GM12878 (cell line): Measurements from ENCODE around the gene TNFAIP8L2. TPM values are rescaled to one million over a fixed set of nuclear protein-coding genes. Genes with fewer than 3 reads are reported as not detected.
A peak's percentile ranks its signal among the peaks of the same experiment; 100 is the strongest.

Experiments used
- ATAC-seq: fragments of 200-7000 bp; cut with Tn5 transposase; 3 replicates; pipeline ENCODE4 v1.9.1; 2020; ENCODE audit warnings: mild to moderate bottlenecking, moderate library complexity
- BruUV-seq: library from RNA; stranded (reverse); fragments of 400-500 nt; replicated peaks from 2 replicates; lab custom pipeline; 2021; lab: Mats Ljungman, UMichigan
- CTCF ChIA-PET: fragments of 300-600 bp; sonication (Branson Sonifier 250); formaldehyde crosslinking; extraction: SDS; loops from one replicate; lab custom pipeline; 2021; ENCODE audit warnings: inconsistent platforms; lab: Yijun Ruan, JAX
- POLR2A ChIA-PET: fragments of 350-600 bp; formaldehyde crosslinking; extraction: SDS; loops from one replicate; lab custom pipeline; 2021; ENCODE audit warnings: inconsistent platforms; lab: Charles Lee
- RAD21 ChIA-PET: fragments of 300-600 bp; sonication (Branson Sonifier 250); formaldehyde crosslinking; loops from one replicate; lab custom pipeline; 2023; ENCODE audit warnings: antibody characterized with exemption; ENCODE audit not compliant: unreplicated experiment; lab: Charles Lee
- SMC1A ChIA-PET: fragments of 300-600 bp; sonication (Branson Sonifier 250); formaldehyde crosslinking; loops from one replicate; lab custom pipeline; 2023; ENCODE audit not compliant: unreplicated experiment, uncharacterized antibody; lab: Charles Lee
- DNase-seq: peaks from one replicate; pipeline ENCODE4 v3.0.0-alpha.2; 2011; ENCODE audit warnings: low read depth, low spot score
- FAIRE-seq: peaks from 3 replicates; lab custom pipeline; 2011; peaks lifted over from hg19 to GRCh38; lab: Jason Lieb, UNC
- H2AFZ ChIP-seq: 2 replicates; pipeline ENCODE4 v1.6.0; 2011; ENCODE audit warnings: low read depth, low read length, control low read depth; ENCODE audit not compliant: control insufficient read depth
- H3K27ac ChIP-seq: 2 replicates; pipeline ENCODE4 v1.5.1; 2011; ENCODE audit warnings: control low read depth; ENCODE audit not compliant: control insufficient read depth, insufficient read depth
- H3K27me3 ChIP-seq, 2 experiments: replicated peaks in 1 of 2; 2 replicates each; pipeline versions ENCODE4 v1.6.0 to v1.6.1; 2011; ENCODE audit warnings: low read length in 1 of 2; ENCODE audit not compliant: control insufficient read depth in 2 of 2, insufficient read depth in 2 of 2
- H3K36me3 ChIP-seq, 2 experiments: 2 replicates each; pipeline ENCODE4 v1.5.1; 2011; ENCODE audit warnings: low read length in 1 of 2; ENCODE audit not compliant: control insufficient read depth in 2 of 2, insufficient read depth in 2 of 2
- H3K4me1 ChIP-seq: 2 replicates; pipeline ENCODE4 v1.6.1; 2011; ENCODE audit warnings: mild to moderate bottlenecking, low read length, moderate library complexity, mixed read lengths; ENCODE audit not compliant: control insufficient read depth, insufficient read depth
- H3K4me2 ChIP-seq: 2 replicates; pipeline ENCODE4 v1.6.0; 2011; ENCODE audit warnings: control low read depth; ENCODE audit not compliant: control insufficient read depth, insufficient read depth
- H3K4me3 ChIP-seq: fragments of 200-600 bp; sonication (generic); 2 replicates; pipeline ENCODE4 v1.5.1; 2016
- H3K79me2 ChIP-seq: 2 replicates; pipeline ENCODE4 v1.6.0; 2011; ENCODE audit warnings: low read length; ENCODE audit not compliant: control insufficient read depth, insufficient read depth
- H3K9ac ChIP-seq: 2 replicates; pipeline ENCODE4 v1.8.0; 2011; ENCODE audit warnings: low read length, control low read depth, mixed read lengths; ENCODE audit not compliant: control insufficient read depth, insufficient read depth
- H3K9me3 ChIP-seq: replicated peaks from 3 replicates; pipeline ENCODE4 v1.5.1; 2011; ENCODE audit warnings: mild to moderate bottlenecking, low read length; ENCODE audit not compliant: control insufficient read depth, insufficient read depth
- H4K20me1 ChIP-seq: 2 replicates; pipeline ENCODE4 v1.6.0; 2011; ENCODE audit not compliant: control insufficient read depth, insufficient read depth
- CTCF ChIP-seq, 3 experiments: IDR thresholded peaks in 2 of 3; conservative IDR thresholded peaks in 1 of 3; 2 replicates each; pipeline ENCODE4 v1.5.1; 2011; ENCODE audit warnings: low read depth in 3 of 3, low read length in 3 of 3, mild to moderate bottlenecking in 3 of 3, control low read depth in 2 of 3, moderate library complexity in 2 of 3, inconsistent platforms in 1 of 3, mixed read lengths in 1 of 3; ENCODE audit not compliant: control insufficient read depth in 2 of 3, insufficient read depth in 1 of 3; ENCODE audit errors: extremely low read depth in 1 of 3
- E2F8 ChIP-seq: fragments of 450-650 bp; IDR thresholded peaks from 2 replicates; pipeline ENCODE4 v1.6.1; 2018; ENCODE audit warnings: mild to moderate bottlenecking, low read depth, moderate library complexity; ENCODE audit not compliant: partially characterized antibody
- EP300 ChIP-seq, 2 experiments: fragments of 150-350 bp in 1 of 2; IDR thresholded peaks; 2 replicates each; pipeline ENCODE4 v1.6.1; 2011 to 2012; ENCODE audit warnings: low read depth in 2 of 2, low read length in 2 of 2, borderline replicate concordance in 1 of 2, improper control_type of control experiment in 1 of 2, inconsistent platforms in 1 of 2; ENCODE audit not compliant: control insufficient read depth in 1 of 2
- NFYB ChIP-seq: IDR thresholded peaks from 2 replicates; pipeline ENCODE4 v1.6.1; 2011; ENCODE audit warnings: low read depth, mild to moderate bottlenecking, low read length, improper control_type of control experiment, moderate library complexity; ENCODE audit not compliant: insufficient read depth
- PAX8 ChIP-seq: fragments of 450-650 bp; IDR thresholded peaks from 2 replicates; pipeline ENCODE4 v1.6.1; 2017; ENCODE audit warnings: mild to moderate bottlenecking, moderate library complexity
- RUNX3 ChIP-seq: IDR thresholded peaks from 2 replicates; pipeline ENCODE4 v1.6.1; 2012; ENCODE audit warnings: low read length, inconsistent platforms
- SMAD1 ChIP-seq: fragments of 450-650 bp; IDR thresholded peaks from 2 replicates; pipeline ENCODE4 v1.6.1; 2018; ENCODE audit warnings: mild to moderate bottlenecking, low read depth; ENCODE audit not compliant: partially characterized antibody
- ZBTB33 ChIP-seq: fragments of 450-650 bp; IDR thresholded peaks from 2 replicates; pipeline ENCODE4 v1.6.1; 2017; ENCODE audit warnings: mild to moderate bottlenecking
- WGBS: methylation state at CpG from one replicate; pipeline ENCODE4 v1.1.6; 2016; ENCODE audit warnings: low lambda C conversion rate; ENCODE audit not compliant: insufficient replicate concordance, insufficient coverage; ENCODE audit errors: missing lambda C conversion rate; 5-methylcytosine and 5-hydroxymethylcytosine counted together
- in situ Hi-C: fragments of 300-500 bp; cut with MboI; formaldehyde crosslinking; loops from 9 replicates; pipeline ENCODE4 v1.14.3; 2018; ENCODE audit warnings: mixed read lengths
- intact Hi-C: fragments of 100-400 bp; cut with micrococcal nuclease; formaldehyde crosslinking; loops from one replicate; pipeline ENCODE4 v1.14.2; 2022; ENCODE audit not compliant: unreplicated experiment
- polyA plus RNA-seq, 11 experiments: library from polyadenylated mRNA; depleted of rRNA in 4 of 11; unstranded in 6 of 11; stranded (reverse) in 5 of 11; fragments of >200 nt; fragmentation: Nextera tagmentation in 4 of 11; fragmentation: Illumina TruSeq in 1 of 11; extraction: Ambion mirVana in 4 of 11; extraction: Trizol in 1 of 11; gene quantifications; 1 replicate in 1 of 11; 2 replicates in 10 of 11; pipeline versions ENCODE4 v1.2.1 to v1.2.3, GENCODE V29; 2011 to 2016; ENCODE audit warnings: inconsistent platforms in 2 of 11, missing spikeins in 2 of 11, low read depth in 1 of 11
- total RNA-seq, 4 experiments: library from RNA; depleted of rRNA in 3 of 4; stranded (reverse); fragments of >200 nt in 3 of 4; fragmentation: Illumina TruSeq in 1 of 4; extraction: Trizol in 1 of 4; gene quantifications; 2 replicates each; pipeline versions ENCODE4 v1.2.1 to v1.2.3, GENCODE V29; 2013 to 2021

TNFAIP8L2 gene
- total and polyA plus RNA-seq, 10 of the 15 experiments (the other 5 are each of a cell fraction or from before 2014, with no cell fraction given): 5.4 to 26.3 (median 14.2) TPM

- TF ChIP-seq NFYB: no peak
- TF ChIP-seq PAX8: no peak
Observed at GRCh38 chr1:151158326-151158725, 1.9 kb downstream of the TNFAIP8L2 start (continued).

- DNase-seq (no peak), FAIRE-seq (no peak), ATAC-seq (no peak)
- WGBS: 97% methylated on average over 22 of the region's 22 CpGs
- in situ Hi-C loops (loop anchor here (5.0 kb wide), 2 partner anchors 62 to 136 kb away; no protein-coding TSS in a partner anchor), intact Hi-C loops (no loop called here)
- ChIA-PET RAD21 (interaction anchor here (0.9 to 8.7 kb wide), 6 partner anchors 9 to 134 kb away, joined by 3 to 198 read pairs (median 11); partner anchors contain the start of gene VPS72), SMC1A (interaction anchor here (0.6 to 11.1 kb wide), 4 partner anchors 9 to 132 kb away, joined by 3 to 282 read pairs (median 4); no protein-coding TSS in a partner anchor), CTCF (interaction anchor here (1.0 to 8.4 kb wide), 5 partner anchors 28 to 135 kb away, joined by 3 to 353 read pairs (median 6); partner anchors contain the start of gene MLLT11), POLR2A (interaction anchor here (0.7 to 1.0 kb wide), 2 partner anchors 31 to 306 kb away, joined by 3 to 5 read pairs; partner anchors contain the start of gene VPS72)
- Histone ChIP-seq H3K4me3 (no peak overlapping the region), H2AFZ (no peak overlapping the region), H3K27ac (peak overlapping the region; percentile 81), H4K20me1 (no peaks in the 10 kb centered on the region), H3K36me3 (peaks cover 5 to 6% of the 10 kb centered on the region in 2 experiments), H3K4me1 (peaks cover 30% of the 10 kb centered on the region), H3K9ac (no peak overlapping the region), H3K27me3 (no peaks in the 10 kb centered on the region), H3K4me2 (peak overlapping the region; percentile 81), H3K9me3 (no peaks in the 10 kb centered on the region), H3K79me2 (peaks cover 20% of the 10 kb centered on the region)
- TF ChIP-seq RUNX3 (no peak), CTCF (IDR thresholded peaks at IDR 0.05 in 2 of 3, conservative IDR thresholded peaks at IDR 0.05 in 1 of 3; ENCODE audit: control insufficient read depth in 2 of 3, extremely low read depth in 1 of 3, insufficient read depth in 1 of 3, low read depth in 3 of 3, low read length in 3 of 3) (0 out of 6 replicates have a peak, but pooled peaks of 1 of the 3 experiments have one; percentile 2), EP300 (IDR thresholded peaks at IDR 0.05; ENCODE audit: borderline replicate concordance in 1 of 2, control insufficient read depth in 1 of 2, low read depth in 2 of 2, low read length in 2 of 2) (no peak), E2F8 (no peak), SMAD1 (no peak), ZBTB33 (0 out of 2 replicates have a peak, but pooled peaks have one; percentile 37)
- BruUV-seq: no TSS peak
Observed at GRCh38 chr1:151158751-151159251, 2.4 kb downstream of the TNFAIP8L2 start.
